MG63 (cell line): ENCODE results near the gene RHBDL3. TPM values are rescaled to one million over a fixed set of nuclear protein-coding genes. Genes with fewer than 3 reads are reported as not detected.

ENCODE experiments used
- DNase-seq: peaks from one replicate; pipeline ENCODE4 v3.0.0-alpha.2; 2020
- H3K27me3 ChIP-seq: fragments of 250-450 bp; sonication (Bioruptor Pico); 2 replicates; pipeline ENCODE4 v1.5.1; 2020; ENCODE audit warnings: mild to moderate bottlenecking, moderate library complexity
- H3K36me3 ChIP-seq: fragments of 250-450 bp; sonication (Bioruptor Pico); 2 replicates; pipeline ENCODE4 v1.5.1; 2020; ENCODE audit warnings: mild to moderate bottlenecking, moderate library complexity
- H3K4me3 ChIP-seq: fragments of 250-450 bp; sonication (Bioruptor Pico); 2 replicates; pipeline ENCODE4 v1.5.1; 2020; ENCODE audit warnings: mild to moderate bottlenecking, moderate library complexity
- H3K9me3 ChIP-seq: fragments of 250-450 bp; sonication (Bioruptor Pico); 2 replicates; pipeline ENCODE4 v1.5.1; 2020; ENCODE audit warnings: mild to moderate bottlenecking, moderate library complexity
- total RNA-seq: library from RNA; depleted of rRNA; stranded (reverse); fragments of >200 nt; shearing (Covaris generic); gene quantifications from 2 replicates; pipeline ENCODE4 v1.2.3, GENCODE V29; 2014; ENCODE audit warnings: low replicate concordance

RHBDL3 gene
- total RNA-seq, 1 experiment from 2014 or later, result 0.89 TPM

GRCh38 chr17:32281011-32281451, 15.4 kb downstream of the RHBDL3 start:
- H3K27me3 ChIP-seq, result no peaks in the 10 kb centered on the region
- no peaks in the 10 kb centered on the region for H3K36me3 ChIP-seq
- no peaks in the 10 kb centered on the region for H3K9me3 ChIP-seq
- H3K4me3 ChIP-seq, result no peak overlapping the region
- DNase-seq, result no peak

GRCh38 chr17:32283745-32284201, 18.1 kb downstream of the RHBDL3 start:
- Histone ChIP-seq H3K9me3 (no peaks in the 10 kb centered on the region), H3K36me3 (no peaks in the 10 kb centered on the region), H3K4me3 (no peak overlapping the region), H3K27me3 (no peaks in the 10 kb centered on the region)
- DNase-seq, result peak; percentile 82

GRCh38 chr17:32285306-32285705, 19.7 kb downstream of the RHBDL3 start:
- Histone ChIP-seq H3K9me3 (no peaks in the 10 kb centered on the region), H3K4me3 (no peak overlapping the region), H3K27me3 (no peaks in the 10 kb centered on the region), H3K36me3 (no peaks in the 10 kb centered on the region)
- no peak for DNase-seq

DNA sequence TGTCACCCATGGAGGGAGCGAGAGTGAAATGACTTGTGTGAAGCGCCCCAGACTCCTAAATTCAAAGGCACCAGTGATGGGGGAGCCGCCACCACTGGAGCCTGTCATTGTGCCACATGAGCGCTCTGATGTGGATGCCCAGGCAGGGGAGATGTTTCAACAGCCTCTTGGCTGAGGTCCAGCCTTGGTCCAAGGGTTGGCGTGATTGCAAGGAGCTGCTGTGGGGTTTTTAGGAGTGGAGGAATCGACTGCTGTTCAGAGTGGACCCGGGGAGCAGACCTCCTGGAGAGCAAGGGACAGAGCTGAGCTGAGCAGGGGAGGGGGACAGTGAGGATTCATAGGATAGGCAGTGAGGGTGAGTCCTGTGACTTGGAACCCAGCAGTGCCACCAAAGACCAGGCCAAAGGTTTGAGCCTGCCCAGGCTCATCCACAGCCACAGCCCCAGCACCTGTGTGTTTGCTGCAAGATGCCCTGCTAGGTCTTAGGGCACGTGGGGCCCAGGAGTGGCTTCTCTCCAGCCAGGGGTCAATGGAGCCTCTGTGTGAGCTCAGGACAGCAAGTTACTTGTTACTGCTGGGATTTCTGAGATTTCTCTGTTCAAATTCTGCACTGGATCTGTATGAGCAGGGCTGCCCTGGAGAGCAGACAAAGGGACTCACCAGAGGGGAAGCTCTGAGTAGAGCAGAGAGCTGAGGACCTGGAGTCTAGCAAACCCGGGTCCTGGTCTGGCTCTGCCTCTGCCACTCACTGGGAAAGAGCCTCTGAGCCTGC, 20.3 kb downstream of the RHBDL3 start:
- no peak for DNase-seq
- no peaks in the 10 kb centered on the region for H3K36me3 ChIP-seq

DNA sequence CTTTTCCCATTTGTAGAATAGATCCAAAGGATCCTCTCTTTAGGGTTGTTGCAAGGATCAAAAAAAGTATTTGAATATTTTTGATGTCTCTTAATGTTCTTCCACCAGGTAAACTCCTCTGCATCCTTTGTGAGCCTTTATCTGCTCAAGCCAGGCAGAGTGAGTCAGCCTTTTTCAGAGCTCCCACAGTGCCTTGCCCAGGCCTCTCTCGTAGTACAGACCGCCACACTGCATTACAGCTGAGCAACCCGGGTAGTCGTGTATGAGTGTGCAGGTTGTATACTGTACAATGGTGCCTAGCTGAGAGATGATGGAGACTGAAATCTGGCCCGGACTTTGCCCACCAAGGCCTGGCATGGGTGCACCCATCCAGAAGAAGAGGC, 20.9 kb downstream of the RHBDL3 start:
- no peaks in the 10 kb centered on the region for H3K9me3 ChIP-seq
- no peaks in the 10 kb centered on the region for H3K27me3 ChIP-seq
- H3K4me3 ChIP-seq, result no peak overlapping the region
- no peak for DNase-seq
- no peaks in the 10 kb centered on the region for H3K36me3 ChIP-seq

More for the DNA sequence above, 20.3 kb downstream of the RHBDL3 start:
- H3K9me3 ChIP-seq, result no peaks in the 10 kb centered on the region
- H3K27me3 ChIP-seq, result no peaks in the 10 kb centered on the region
- no peak overlapping the region for H3K4me3 ChIP-seq

- no peak for DNase-seq
- Histone ChIP-seq H3K9me3 (no peaks in the 10 kb centered on the region), H3K27me3 (no peaks in the 10 kb centered on the region), H3K4me3 (no peak overlapping the region), H3K36me3 (no peaks in the 10 kb centered on the region)
Observed at GRCh38 chr17:32287804-32288511, 22.3 kb downstream of the RHBDL3 start.

- Histone ChIP-seq H3K36me3 (no peaks in the 10 kb centered on the region), H3K4me3 (no peak overlapping the region), H3K9me3 (no peaks in the 10 kb centered on the region), H3K27me3 (no peaks in the 10 kb centered on the region)
- no peak for DNase-seq
Observed at GRCh38 chr17:32288615-32289014, 23.0 kb downstream of the RHBDL3 start.

DNA sequence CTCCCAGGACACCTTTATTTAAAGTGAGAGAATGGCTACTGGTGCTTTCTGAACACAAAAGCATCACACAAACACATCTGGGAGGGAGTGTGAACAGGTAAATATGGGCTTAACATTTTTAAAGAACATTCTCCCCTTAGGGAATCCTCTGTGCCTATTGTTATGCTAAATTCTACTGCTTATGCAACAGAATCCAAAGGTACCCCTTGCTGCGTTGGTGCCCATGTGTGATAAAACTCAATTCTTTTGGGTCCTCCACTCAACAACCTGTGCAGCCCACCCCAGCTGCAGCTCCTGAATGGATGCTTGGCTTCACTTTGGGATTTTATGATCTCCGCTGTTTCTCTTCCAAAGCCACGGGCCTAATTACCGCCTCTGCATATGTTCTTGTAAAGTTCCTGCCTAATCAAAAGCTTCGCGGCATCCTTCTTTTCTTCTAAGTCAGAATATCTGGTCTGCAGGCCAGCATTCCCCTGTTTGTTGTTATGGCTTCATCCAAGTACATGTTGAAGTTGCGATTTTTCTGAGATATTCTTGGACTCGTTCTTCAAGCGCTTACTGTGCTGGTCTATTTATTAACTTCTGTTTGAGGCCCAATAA, 23.9 kb downstream of the RHBDL3 start:
- no peaks in the 10 kb centered on the region for H3K27me3 ChIP-seq

DNA sequence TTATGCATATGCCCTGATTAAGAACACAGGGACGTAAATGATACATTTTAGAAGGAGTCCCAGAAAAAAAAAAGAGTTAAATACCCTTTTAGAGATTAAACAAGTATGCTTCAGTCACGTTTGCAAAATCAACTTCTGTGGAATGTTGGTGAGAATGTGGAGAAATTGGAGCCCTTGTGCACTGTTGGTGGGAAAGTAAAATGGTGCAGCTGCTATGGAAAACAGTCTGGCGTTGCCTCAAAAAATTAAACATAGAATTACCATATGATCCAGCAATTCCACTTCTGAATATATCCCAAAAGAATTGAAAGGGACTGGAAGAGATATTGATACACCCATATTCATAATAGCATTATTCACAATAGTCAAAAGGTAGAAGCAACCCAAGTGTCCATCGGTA, 26.5 kb downstream of the RHBDL3 start:
- H3K36me3 ChIP-seq, result no peaks in the 10 kb centered on the region
- no peak for DNase-seq
- H3K27me3 ChIP-seq, result no peaks in the 10 kb centered on the region
- H3K9me3 ChIP-seq, result no peaks in the 10 kb centered on the region
- H3K4me3 ChIP-seq, result no peak overlapping the region

More for the DNA sequence above, 23.9 kb downstream of the RHBDL3 start:
- no peak for DNase-seq
- Histone ChIP-seq H3K9me3 (no peaks in the 10 kb centered on the region), H3K4me3 (no peak overlapping the region), H3K36me3 (no peaks in the 10 kb centered on the region)

DNA sequence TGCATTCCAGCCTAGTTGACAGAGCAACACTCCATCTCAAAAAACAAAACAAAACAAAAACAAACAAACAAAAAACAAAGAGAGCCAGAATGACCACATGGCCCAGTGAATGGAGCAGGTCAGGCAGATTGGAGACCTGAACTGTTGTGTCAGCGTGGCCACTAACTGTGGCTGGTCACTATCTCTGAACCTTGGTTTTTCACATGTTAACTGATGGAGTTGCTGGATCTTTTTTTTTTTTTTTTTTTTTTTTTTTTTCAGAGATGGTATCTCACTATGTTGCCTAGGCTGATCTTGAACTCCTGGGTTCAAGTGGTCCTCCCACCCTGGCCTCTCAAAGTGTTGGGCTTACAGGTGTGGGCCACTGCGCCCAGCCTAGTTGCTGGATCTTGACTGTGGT, 31.8 kb downstream of the RHBDL3 start:
- DNase-seq, result no peak

DNA sequence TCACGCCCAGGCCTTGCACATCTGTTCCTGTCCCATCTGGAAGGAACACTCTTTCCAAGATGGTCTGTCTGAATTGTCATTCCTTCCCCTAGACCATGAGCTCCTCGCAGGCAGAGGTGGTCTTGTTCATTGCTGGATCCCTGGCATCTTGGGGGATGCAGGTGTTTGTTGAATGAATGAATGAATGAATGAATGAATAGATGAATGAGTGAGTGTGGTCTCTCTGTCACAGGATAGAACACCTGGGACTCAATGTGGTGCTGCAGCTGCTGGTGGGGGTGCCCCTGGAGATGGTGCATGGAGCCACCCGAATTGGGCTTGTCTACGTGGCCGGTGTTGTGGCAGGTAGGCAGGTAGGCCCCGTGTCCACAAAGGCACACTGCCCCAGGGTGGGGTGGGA, 32.2 kb downstream of the RHBDL3 start:
- no peaks in the 10 kb centered on the region for H3K36me3 ChIP-seq
- no peaks in the 10 kb centered on the region for H3K27me3 ChIP-seq
- no peaks in the 10 kb centered on the region for H3K9me3 ChIP-seq
- DNase-seq, result no peak
- no peak overlapping the region for H3K4me3 ChIP-seq

More for the DNA sequence above, 31.8 kb downstream of the RHBDL3 start:
- H3K27me3 ChIP-seq, result no peaks in the 10 kb centered on the region
- H3K9me3 ChIP-seq, result no peaks in the 10 kb centered on the region
- H3K4me3 ChIP-seq, result no peak overlapping the region
- no peaks in the 10 kb centered on the region for H3K36me3 ChIP-seq

GRCh38 chr17:32298298-32298697, 32.7 kb downstream of the RHBDL3 start:
- H3K27me3 ChIP-seq, result no peaks in the 10 kb centered on the region
- no peaks in the 10 kb centered on the region for H3K9me3 ChIP-seq
- no peak overlapping the region for H3K4me3 ChIP-seq
- no peak for DNase-seq
- H3K36me3 ChIP-seq, result no peaks in the 10 kb centered on the region

GRCh38 chr17:32298721-32299579, 33.3 kb downstream of the RHBDL3 start:
- H3K4me3 ChIP-seq, result no peak overlapping the region
- no peaks in the 10 kb centered on the region for H3K9me3 ChIP-seq
- H3K27me3 ChIP-seq, result no peaks in the 10 kb centered on the region
- no peaks in the 10 kb centered on the region for H3K36me3 ChIP-seq
- no peak for DNase-seq

DNA sequence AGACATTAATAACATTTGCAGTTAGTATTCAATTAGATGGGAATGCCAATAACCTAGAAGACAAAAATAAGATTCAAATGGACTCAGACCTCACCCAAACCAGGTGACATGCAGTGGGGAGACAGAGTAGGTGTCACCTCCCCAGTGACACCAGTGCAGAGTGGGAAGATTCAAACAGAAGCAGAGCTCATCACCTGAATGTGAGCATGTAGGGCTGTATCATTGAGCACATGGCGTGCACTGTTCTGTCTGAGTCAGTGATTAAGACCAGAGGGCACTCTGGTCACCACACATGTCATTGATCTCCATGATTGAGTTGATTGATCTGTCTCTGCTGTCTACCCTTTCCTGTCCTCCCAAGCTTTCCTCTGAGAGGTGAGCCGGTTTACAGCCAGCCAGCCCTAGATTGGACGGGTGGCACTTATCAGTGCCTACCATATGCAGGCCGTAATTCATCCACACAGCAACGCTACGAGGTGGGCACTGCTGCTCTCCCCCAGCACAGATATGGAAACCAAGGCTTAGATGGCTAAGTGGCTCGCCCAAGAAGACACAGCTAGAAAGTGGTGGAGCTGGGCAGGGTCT, 34.0 kb downstream of the RHBDL3 start:
- Histone ChIP-seq H3K27me3 (no peaks in the 10 kb centered on the region), H3K9me3 (no peaks in the 10 kb centered on the region), H3K36me3 (no peaks in the 10 kb centered on the region), H3K4me3 (no peak overlapping the region)
- DNase-seq, result no peak

DNA sequence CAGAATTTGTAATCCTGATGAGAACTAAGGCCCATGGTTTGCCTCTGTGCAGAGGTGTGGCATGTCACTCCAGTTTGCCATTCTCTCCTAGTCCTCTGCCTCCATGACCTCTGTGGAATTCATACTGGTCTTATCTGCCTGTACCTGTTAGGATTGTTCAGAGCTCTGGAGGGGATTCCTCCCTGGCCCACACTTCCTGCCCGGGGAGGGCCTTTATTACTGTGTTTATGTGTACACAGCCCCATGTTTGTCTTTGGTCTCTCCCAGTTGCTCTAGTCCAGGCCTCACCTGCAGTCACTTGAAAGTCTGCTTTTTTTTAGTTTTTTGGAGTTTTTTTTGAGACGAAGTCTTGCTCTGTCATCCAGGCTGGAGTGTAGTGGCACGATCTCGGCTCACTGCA, 36.4 kb downstream of the RHBDL3 start:
- Histone ChIP-seq H3K4me3 (no peak overlapping the region), H3K36me3 (no peaks in the 10 kb centered on the region), H3K9me3 (no peaks in the 10 kb centered on the region), H3K27me3 (no peaks in the 10 kb centered on the region)
- no peak for DNase-seq

DNA sequence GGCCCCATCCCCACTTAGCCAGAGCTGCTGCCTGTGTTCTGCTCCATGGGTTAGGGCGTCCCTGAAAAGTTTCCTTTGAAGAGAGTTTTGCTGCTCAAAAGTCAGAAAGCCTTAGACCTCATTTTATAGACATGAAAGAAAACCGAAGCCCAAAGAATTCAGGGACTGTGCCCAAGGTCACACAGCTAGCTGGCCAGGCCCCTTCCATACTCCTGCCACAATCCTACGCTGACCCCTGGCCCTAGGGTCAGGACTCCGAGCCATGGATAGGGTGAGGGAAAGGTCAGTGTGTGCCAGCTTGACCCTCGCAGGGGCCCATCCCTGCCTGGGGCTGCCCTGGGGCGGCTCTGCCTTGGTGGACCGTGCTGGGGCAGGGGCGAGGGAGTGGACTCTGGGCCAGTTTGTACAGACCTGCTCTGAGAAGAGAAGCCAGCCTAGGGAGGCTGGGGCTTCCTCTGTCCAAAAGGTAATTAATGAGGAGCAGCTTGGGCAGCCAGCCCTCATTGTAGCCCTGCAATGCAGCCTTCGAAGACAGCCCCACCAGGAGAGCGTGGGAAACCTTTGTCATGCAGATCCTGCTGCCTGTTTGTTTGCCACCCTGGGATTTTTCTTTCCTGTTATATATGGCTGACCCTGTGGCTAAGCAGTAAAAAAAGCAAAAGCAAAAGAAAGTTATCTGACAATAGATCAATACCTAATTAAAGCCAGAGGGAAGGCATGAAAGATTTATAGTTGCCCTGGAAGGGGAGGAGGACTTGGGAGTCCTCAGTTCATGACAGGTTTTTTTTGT, 37.4 kb downstream of the RHBDL3 start:
- H3K4me3 ChIP-seq, result no peak overlapping the region
- H3K36me3 ChIP-seq, result no peaks in the 10 kb centered on the region
- H3K9me3 ChIP-seq, result no peaks in the 10 kb centered on the region
- no peak for DNase-seq
- no peaks in the 10 kb centered on the region for H3K27me3 ChIP-seq
